ENCODE measurements around the gene TMEM243.
"Not testable (repeated sequence)": the region's sequence is repeated elsewhere in the genome, so short reads cannot be mapped to it uniquely, and the experiment has no call there.

Gene TMEM243, protein sequence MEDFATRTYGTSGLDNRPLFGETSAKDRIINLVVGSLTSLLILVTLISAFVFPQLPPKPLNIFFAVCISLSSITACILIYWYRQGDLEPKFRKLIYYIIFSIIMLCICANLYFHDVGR

DNA sequence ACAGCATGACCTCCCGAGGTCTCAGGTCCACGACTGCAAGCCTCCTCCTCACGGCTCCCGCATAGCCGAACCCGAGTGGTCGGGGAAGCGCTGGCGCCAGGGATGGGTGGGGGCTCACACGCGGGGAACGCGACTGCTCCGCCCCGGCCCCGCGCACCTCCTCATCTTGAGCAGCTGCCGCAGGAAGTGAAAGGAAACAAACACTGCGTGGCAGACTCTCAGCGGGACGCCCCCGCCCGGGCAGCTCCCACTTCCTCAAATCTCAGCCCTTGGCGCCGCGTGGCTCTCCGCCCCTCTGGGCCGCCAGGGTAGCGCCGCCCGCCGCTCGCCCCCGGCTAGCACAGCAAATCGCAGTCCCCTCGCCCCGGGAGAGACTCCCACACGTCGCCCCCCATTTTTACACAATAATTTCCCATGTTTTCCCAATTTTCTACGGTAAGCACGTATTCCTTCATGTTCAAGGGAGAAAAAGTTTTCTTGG is at the start of gene TMEM243:
Gene TMEM243, minus strand, starts transcription at position 188 of the 481 bp plus-strand sequence. CDS start 229 bp downstream, outside the sequence.
- DNase-seq, result peak; percentile 95

DNA sequence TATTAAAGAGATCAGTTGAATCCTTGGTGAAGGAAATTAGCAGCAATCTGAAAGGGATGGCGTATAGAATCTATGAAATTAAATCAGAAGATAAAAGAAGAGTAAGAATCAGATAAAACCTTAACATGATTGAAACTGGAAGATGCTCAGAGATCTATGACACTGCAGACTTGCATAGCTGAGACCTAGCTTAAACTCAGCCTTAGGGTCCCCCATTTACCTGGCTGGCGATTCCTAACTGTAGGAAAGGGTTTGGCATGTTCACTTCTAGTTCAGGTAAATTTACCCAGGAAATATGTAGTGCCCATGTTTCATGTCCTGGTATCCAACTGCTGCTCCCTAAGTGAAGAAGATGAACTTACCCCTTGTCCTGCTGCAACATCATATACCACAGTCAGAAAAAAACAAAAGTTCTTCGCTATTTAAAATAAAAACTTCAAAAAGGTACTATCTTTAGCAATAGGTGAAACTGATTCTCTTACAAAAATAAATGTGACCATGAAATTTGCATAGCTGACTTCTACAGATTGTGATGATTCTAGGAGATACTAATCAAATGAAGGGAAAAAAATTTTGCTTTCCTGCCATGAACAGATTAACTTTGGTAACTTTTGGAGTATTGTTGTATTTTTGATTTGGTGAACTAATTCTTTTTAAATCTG is 47.8 kb upstream of the TMEM243 start:
- DNase-seq, result no peak

DNA sequence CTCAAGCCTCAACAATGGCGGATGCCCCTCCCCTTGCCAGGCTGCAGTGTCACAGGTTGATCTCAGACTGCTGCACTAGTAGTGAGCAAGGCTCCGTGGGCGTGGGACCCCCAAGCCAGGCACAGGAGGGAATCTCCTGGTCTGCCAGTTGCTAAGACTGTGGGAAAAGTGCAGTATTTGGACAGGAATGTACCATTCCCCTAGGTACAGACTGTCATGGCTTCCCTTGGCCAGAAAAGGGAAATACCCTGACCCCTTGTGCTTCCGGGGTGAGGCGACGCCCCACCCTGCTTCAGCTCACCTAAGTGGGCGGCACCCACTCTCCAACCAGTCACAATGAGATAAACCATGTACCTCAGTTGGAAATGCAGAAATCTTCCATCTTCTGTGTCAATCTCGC is 44.0 kb upstream of the TMEM243 start:
- no peak for DNase-seq

DNA sequence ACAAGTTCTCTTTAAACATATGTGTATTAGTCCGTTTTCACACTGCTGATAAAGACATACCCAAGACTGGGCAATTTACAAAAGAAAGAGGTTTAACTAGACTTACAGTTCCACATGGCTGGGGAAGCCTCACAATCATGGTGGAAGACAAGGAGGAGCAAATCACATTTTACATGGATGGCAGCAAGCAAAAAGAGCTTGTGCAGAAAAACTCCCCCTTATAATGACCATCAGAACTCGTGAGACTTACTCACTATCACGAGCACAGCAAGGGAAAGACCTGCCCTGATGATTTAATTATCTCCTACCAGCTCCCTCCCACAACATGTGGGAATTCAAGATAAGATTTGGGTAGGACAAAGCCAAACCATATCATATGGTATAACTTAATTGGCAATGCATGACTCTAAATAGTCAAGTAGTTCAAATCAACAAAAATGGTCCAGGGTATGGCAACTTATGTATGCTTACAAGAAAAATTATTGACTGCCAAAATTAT is 34.1 kb upstream of the TMEM243 start:
- no peak for DNase-seq

DNA sequence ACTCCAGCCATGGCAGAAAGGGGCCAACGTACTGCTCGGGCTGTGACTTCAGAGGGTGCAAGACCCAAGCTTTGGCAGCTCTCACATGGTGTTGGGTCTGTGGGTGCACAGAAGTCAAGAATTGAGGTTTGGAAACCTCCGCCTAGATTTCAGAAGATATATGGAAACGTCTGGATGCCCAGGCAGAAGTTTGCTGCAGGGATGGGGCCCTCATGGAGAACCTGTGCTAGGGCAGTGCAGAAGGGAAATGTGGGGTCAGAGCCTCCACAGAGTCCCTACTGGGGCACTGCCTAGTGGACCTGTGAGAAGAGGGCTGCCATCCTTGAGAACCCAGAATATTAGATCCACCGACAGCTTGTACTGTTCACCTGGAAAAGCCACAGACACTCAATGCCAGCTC is 26.1 kb upstream of the TMEM243 start:
- DNase-seq, result not testable (repeated sequence)

DNA sequence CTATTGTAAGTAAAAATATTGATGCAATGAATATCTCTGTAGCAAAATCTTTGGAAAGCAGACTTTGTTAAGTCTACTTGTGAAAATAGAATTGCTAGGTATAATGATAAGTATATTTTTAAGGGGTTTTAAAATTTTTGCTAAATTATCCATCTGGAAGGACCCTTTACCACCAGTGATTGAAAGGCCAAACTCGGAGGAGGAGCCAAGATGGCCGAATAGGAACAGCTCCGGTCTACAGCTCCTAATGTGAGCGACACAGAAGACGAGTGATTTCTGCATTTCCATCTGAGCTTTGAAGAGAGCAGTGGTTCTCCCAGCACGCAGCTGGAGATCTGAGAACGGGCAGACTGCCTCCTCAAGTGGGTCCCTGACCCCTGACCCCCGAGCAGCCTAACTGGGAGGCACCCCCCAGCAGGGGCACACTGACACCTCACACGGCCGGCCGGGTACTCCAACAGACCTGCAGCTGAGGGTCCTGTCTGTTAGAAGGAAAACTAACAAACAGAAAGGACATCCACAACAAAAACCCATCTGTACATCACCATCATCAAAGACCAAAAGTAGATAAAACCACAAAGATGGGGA is 19.0 kb upstream of the TMEM243 start:
- not testable (repeated sequence) for DNase-seq

DNA sequence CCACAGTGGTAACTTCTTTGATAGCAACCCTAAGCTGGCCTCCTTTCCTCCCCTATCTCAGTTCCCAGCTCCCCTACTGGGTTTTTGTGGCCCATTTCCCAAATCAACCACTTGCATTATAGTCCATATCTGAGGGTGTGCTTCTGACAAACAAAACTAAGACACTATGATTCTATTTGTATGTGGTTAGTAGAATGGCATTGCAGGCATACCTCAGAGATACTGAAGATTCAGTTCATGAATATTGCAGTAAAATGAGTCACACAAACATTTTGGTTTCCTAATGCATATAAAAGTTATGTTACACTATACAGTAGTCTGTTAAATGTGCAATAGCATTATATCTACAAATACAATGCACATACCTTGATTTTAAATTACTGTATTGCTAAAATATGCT is 15.4 kb upstream of the TMEM243 start:
- DNase-seq, result no peak

DNA sequence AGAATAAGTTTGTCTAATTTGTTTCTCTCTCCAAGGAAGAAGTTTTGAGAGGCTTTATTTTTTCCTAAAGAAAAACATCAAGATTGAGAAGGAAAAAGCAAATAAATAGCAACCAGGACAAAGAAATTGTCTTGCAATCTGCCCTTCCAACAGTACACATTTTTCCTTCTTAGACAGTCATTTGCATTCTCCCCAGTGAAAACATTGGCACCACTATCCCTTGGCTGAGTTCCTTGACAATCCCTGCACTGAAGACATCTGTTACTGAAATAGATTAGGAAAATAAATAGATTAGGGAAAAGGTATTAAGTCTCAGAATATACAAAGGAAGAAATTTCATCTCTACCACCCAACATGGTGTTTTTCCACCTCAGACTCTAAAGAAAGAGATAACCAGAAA is 12.2 kb upstream of the TMEM243 start:
- DNase-seq, result no peak

DNA sequence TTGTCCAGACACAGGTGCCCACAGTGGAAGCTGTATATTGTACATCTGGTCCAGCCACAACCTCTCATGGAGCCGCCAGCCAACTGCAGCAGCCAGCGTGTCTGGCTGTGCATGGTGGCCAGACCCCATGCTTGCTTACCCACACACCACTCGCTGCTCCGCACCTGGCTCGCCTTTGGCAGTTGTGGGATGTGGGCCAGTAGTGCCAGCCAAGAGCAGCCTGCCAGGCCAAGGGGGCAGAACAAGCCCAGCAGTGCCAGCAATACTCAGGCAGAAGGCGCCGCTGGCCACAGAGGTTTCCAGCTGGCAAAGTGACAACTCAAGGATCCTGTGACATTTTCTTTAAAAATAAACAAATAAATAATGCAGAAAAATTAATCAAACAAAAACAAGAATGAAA is 11.7 kb upstream of the TMEM243 start:
- DNase-seq, result peak; percentile 77

DNA sequence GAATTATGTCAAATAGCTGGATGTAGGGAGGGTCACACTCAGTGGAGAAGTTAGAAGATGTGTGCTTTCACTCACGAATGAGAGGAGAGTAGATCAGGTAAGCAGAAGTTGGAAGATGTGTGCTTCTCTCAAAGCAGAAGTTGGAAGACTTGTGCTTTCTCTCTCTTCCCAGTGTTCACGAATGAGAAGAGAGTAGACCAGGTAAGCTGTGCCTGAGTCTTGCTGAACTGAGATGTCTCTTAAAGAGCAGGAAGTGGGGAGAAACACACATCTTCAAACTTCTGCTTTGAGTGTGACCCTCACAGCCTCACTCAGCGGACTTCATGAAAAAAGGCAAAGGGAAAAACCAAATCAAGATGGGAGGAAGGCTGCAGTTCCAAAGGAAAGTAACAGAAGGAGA is 7.0 kb upstream of the TMEM243 start:
- no peak for DNase-seq

DNA sequence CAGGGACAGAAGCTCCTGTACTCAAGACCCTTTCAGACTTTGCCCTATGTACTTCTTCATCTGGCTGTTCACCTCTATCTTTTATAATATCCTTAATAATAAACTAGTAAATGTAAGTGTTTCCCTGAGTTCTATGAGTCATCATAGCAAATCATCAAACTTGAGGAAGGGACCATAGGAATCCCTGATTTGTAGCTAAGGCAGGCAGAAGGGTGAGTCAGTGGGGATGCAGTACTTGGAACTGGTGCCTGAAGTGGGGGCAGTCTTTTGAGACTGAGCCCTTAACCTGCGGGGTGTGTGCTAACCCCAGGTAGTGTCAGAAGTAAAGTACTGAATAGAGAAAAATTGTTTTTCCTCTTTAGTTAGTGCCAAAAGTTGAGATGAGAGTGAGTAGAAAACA is 6.2 kb upstream of the TMEM243 start:
- DNase-seq, result no peak

DNA sequence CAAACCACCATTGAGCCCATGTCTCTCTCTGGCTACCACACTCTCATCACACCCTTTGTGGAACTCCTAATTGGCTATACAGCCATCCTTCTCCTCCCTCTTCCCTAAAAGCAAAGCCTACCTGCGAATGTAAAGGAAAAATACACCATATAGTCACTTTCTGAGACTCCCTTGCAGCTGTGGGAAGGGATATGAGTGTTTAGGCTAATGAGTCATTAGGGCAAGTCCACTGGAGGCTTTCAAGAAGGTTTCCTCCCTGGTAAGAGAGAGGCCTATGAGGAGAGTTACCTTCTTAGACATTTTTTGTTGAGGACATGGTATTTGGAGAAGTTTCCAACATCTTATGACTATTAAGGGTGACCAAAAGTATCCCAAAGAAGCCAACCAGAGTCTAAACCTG is 4.1 kb upstream of the TMEM243 start:
- no peak for DNase-seq

DNA sequence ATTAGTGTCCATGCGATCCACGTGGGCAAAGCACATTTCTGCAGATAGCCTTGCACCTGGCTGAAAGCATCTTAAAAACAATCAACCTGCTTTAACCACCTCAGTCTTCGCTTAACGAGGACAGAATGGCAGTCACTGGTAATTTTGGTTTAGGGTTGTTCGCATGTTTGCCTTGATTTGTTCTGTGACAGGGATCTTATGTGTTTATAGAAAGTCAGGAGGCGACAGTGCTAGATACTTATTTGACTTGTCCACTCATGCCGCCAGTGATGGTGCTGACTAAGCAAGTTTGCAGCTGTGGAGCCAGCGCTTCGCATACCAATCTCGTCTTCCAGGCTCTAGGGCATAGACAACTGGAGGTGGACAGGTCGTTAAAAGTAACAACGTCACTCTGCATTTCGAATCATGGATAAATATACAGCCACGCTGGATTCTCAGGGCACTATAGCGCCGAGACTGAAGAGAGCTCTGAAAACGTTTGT is 1.2 kb upstream of the TMEM243 start:
- peak; percentile 84 for DNase-seq

DNA sequence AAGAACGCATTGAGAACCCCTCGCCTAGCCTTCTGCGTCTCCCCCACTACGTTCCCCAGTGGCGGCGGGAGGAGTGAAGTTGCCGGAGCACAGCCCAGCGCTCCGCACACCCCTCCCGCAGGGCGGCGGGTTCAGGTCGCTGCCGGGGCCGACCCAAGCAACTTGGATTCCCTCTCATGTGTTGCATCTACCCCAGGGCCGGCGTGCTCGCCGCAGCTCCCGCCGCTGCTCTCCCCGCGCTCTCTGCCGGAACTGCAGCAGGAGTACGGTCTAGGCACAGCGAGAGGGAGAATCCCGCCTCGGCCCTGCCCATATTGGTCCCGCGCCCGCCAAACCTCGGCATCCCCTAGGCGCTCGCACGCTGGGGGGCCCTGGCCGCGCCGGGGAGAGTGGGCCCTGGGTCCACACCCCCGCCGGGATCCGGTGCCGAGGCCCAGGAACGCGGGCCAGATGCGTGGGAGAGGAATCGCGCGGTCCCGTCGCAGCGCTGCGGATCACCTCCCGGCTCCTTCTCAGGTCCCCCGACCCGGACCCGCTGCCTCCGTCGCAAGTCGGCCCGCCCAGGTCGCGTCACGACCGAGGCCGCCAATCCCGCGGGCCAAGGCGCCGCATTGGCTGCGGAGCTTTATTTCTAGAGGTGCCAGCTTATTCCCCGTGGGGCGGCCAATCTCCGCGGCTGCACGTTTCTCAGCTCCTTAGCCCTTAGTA is 648 bp upstream of the TMEM243 start:
- peak; percentile 94 for DNase-seq

DNA sequence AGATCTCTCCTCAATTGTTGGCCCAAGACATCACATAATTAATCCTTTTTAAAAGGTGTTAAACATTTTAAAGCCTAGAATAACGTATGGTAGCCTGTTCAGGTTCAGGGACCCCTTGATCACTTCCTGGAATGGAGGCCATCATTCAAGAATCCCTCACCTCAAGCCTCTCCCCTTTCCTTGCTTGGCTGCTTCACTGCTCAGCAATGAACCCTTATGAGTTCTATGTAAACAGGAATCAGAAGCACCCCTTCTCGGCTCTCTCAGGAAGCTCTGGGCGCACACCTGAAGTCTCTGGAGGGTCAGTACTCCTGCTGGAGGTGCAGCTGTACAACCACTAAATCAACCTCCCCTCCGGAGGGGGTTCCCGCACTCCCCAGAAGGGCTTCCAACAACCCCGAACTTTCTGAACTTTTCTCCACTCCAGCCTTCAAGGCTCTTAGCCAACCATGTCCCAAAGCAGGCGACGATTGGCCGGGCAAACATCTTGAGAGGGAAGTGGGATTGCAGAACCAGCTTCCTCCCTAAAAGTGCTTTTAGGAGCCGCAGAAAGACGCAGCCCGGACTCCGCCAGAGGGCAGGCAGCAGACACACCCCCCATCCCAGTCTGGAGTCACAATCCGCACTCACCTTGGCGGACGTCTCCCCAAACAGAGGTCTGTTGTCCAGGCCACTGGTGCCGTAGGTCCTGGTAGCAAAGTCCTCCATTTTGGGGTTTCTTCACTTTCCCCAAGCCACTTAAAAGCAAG is 562 bp downstream of the TMEM243 start:
- peak; percentile 71 for DNase-seq

DNA sequence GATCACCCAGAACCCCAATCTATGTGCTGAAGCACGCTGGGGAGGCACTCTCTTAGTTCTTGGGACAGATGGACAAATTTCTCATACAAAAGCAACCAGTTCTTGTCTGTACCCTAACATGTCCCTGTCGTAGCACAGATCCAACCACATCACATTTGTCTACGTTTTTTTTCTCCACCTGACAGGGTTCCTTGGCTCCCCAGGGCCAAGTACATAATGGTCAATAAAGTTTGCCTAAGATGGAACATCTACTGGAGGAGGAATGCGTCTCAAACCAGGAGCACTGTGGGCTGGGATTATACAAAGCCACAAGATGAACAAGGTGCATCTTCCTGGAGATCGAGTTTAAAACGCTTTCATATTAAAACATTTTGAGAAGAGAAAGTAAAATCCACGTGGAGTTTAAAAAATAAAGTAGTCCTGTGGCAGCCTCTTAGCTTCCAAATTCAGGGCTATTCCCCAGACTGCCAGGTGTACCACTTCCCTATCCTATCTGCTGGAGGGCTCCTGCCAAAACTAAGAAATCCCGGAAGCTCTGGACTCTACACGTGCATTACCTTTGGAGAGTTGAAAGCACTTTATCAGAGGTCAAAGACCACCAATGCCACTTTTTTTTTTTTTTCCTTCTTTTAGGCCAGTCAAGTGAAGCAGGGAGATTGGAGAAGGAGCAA is 1.4 kb downstream of the TMEM243 start:
- DNase-seq, result no peak

DNA sequence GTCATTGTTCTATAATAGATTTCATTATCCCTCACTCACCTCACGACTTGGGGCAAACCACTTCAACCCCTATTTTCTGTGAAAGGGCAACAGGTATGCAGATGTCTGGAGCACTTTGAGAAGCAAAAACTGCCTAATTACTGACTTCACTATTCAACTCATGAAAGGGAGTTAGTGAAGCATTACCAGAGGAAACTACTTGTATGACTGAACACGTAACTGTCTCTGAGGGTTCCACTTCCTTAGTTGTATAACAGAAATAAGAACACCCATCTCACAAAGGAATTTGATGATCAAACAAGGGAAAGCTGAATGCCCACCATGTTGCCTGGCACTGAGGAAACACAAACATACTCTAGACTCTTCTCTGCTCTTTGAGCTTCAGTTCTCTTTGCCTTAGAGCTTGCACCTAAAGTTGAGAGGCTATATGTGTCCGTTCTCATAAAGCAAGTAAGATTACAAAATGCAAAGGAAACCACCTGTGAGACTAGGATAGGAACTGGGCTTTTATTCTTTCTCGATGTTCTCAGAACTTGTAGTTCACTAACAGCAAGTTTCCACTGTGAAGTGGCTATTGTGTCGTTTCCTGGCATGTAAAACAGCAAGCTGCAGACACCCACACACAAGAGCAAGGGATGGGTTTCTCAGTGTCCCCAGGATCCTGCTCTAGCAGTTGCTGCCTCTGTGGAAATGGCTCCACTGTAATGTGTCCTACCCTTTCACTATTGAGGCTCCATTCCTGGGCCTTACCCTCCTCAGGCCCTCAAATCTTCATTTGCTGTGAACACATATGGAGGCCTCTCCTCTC is 2.6 kb downstream of the TMEM243 start:
- DNase-seq, result no peak

DNA sequence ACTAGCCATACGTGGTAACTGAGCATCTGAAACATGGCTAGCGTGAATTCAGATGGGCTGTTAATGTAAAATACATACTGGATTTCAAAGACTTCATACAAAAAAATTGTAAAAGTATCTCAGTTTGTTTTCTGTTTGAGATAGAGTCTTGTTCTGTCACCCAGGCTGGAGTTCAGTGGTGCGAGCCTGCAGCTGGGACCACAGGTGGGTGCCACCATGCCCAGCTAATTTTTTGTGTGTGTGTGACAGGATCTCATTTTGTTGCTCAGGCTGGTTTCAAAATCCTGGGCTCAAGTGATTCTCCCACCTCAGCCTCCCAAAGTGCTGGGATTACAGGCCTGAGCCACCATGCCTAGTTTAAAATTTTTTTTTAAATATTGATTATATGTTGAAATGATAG is 4.5 kb downstream of the TMEM243 start:
- DNase-seq, result no peak

DNA sequence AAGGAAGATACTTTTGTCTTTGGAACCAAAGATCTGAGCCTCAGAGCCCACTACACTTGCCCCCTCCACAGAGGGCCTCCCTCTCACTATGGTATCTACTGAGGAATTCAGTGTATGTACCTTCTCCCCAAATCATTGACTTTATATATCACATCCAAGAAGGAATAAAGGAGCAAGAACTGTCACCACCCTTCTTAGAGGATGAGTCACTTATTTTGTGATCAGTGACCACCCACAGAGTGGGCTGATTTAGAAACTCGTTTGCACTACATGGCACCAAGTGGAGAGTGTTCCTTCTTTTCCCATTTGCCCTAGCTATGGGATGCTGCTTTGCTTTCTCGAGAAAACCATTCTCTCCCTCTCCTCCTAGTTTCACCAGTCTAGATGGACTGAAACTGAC is 5.7 kb downstream of the TMEM243 start:
- DNase-seq, result no peak

DNA sequence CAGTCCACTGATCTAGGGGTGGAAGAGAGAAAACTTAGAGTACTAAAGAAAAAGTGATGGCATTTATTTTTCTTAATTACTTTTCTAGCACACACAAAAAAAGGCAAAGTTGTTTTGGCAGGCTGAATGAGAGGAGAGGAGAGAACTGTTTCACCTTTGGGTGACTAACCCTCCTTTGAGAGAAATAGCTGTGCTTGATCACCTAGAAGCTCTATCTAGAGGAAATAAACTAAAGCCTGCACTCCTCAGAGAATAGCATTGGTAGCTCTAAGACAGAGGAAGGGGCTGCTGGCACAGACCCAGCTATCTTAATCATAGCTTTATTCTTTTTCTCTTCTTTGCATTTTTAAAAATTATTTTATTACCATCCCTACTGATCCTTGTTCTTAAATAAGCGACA is 6.3 kb downstream of the TMEM243 start:
- no peak for DNase-seq

DNA sequence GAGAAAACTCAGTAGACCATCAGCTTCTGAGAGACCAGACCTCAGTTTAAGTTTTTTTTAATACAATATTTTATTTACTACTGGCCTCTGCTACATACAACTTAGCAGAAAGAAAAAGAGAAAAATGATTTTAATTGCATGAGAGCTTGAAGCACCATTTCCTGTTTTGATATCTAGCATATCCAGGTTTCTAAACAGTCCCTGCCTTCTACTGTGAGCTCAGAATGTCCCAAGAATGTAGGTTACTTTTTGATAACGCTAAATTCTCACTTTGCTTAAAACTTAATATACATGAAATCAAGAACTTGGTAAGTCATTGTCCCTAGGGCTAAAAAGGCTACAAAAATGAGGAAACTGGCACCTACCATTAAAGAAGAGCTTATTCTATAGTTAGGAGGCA is 7.0 kb downstream of the TMEM243 start:
- DNase-seq, result no peak
